Measurements from ENCODE around the gene NAE1. TPM values are rescaled to one million over a fixed set of nuclear protein-coding genes. Genes with fewer than 3 reads are reported as not detected.

Gene NAE1
- total RNA-seq, 4 donors from 2014 or later: 33.6 to 51.3 (median 43.0) TPM

GRCh38 chr16:66848172-66848571 lies 17.4 kb upstream of the NAE1 start:
- no peak overlapping the region for H3K4me3 ChIP-seq
- peak in 1 of 3 donors; percentile 9 for DNase-seq
- H3K4me1 ChIP-seq: peaks cover 0 to 12% (median 9%) of the 10 kb centered on the region in 4 donors
- TF ChIP-seq POLR2A (IDR thresholded peaks at IDR 0.05): no peak
- TF ChIP-seq CTCF (IDR thresholded peaks at IDR 0.05): no peak
- no peaks in the 10 kb centered on the region for H3K36me3 ChIP-seq
- H3K9me3 ChIP-seq: no peaks in the 10 kb centered on the region
- H3K27me3 ChIP-seq: peaks cover 0 to 11% of the 10 kb centered on the region in 2 donors
- H3K27ac ChIP-seq: no peak overlapping the region

- H3K4me1 ChIP-seq: peaks cover 0 to 12% (median 9%) of the 10 kb centered on the region in 4 donors
- H3K9me3 ChIP-seq: no peaks in the 10 kb centered on the region
- peak in 1 of 3 donors; percentile 45 for DNase-seq
- no peak for TF ChIP-seq POLR2A (IDR thresholded peaks at IDR 0.05)
- no peak for TF ChIP-seq CTCF (IDR thresholded peaks at IDR 0.05)
- no peaks in the 10 kb centered on the region for H3K36me3 ChIP-seq
- no peak overlapping the region for H3K27ac ChIP-seq
- peaks cover 0 to 11% of the 10 kb centered on the region in 2 donors for H3K27me3 ChIP-seq
- no peak overlapping the region for H3K4me3 ChIP-seq
Observed at GRCh38 chr16:66847533-66848067, 16.8 kb upstream of the NAE1 start.

- Histone ChIP-seq H3K9me3 (no peaks in the 10 kb centered on the region), H3K4me1 (peaks cover 0 to 12% (median 9%) of the 10 kb centered on the region in 4 donors), H3K36me3 (no peaks in the 10 kb centered on the region), H3K27me3 (peaks cover 0 to 11% of the 10 kb centered on the region in 2 donors), H3K27ac (no peak overlapping the region), H3K4me3 (no peak overlapping the region)
- no peak for TF ChIP-seq POLR2A (IDR thresholded peaks at IDR 0.05)
- TF ChIP-seq CTCF (IDR thresholded peaks at IDR 0.05): no peak
- peak in 1 of 3 donors; percentile 15 for DNase-seq
Observed at GRCh38 chr16:66846831-66847230, 16.1 kb upstream of the NAE1 start.

- Histone ChIP-seq H3K4me1 (peaks cover 0 to 12% (median 9%) of the 10 kb centered on the region in 4 donors), H3K27me3 (peaks cover 0 to 11% of the 10 kb centered on the region in 2 donors), H3K9me3 (no peaks in the 10 kb centered on the region), H3K27ac (no peak overlapping the region), H3K36me3 (no peaks in the 10 kb centered on the region), H3K4me3 (no peak overlapping the region)
- peak in 1 of 3 donors; percentile 27 for DNase-seq
- TF ChIP-seq POLR2A (IDR thresholded peaks at IDR 0.05): no peak
- no peak for TF ChIP-seq CTCF (IDR thresholded peaks at IDR 0.05)
Observed at GRCh38 chr16:66846266-66846665, 15.5 kb upstream of the NAE1 start.

- Histone ChIP-seq H3K27ac (no peak overlapping the region), H3K4me1 (peaks cover 0 to 12% (median 9%) of the 10 kb centered on the region in 4 donors), H3K9me3 (no peaks in the 10 kb centered on the region), H3K36me3 (no peaks in the 10 kb centered on the region), H3K4me3 (no peak overlapping the region), H3K27me3 (peaks cover 0 to 11% of the 10 kb centered on the region in 2 donors)
- no peak for TF ChIP-seq CTCF (IDR thresholded peaks at IDR 0.05)
- DNase-seq: peak in 1 of 3 donors; percentile 31
Observed at GRCh38 chr16:66845791-66846221, 15.0 kb upstream of the NAE1 start.
